GM18907 (cell line): ENCODE data around the gene FAM117A.
A peak's percentile ranks its signal among the peaks of the same experiment; 100 is the strongest.
"Not testable (repeated sequence)": the region's sequence is repeated elsewhere in the genome, so short reads cannot be mapped to it uniquely, and the experiment has no call there.

Experiments
- ATAC-seq: cut with Tn5 transposase; IDR thresholded peaks from one replicate; pipeline ENCODE4 v1.9.1; 2021; ENCODE audit warnings: mild to moderate bottlenecking, moderate library complexity; ENCODE audit not compliant: unreplicated experiment

Gene FAM117A

DNA sequence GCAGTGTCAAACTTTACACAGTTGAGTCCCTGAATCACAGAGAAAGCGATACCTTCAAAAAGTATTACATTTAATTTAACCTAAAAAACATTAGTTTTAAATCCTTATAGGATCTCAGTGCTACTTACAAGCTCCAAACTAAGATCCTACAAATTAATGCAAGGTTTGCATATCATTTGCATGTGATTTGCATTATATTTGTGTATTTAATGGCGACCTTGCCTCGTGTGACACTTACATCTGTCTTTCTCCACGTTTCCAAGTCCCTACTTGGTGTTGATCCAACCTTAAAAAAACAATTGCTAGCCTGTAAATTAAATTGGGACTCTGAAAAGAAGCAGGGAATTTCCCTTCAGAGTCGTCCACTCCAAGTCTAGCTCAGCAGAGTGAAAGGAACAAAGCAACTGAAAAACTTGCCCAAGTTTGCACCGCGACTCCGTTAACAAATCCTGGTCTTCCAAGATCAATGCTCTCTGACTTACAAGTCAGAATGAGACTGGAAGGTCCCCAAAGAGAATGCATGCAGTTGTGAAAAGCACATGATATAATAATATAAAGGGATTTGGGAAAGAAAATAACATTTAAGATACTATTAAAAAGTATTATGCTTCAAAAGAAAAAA is 739 bp upstream of the FAM117A start:
- ATAC-seq = no peak

DNA sequence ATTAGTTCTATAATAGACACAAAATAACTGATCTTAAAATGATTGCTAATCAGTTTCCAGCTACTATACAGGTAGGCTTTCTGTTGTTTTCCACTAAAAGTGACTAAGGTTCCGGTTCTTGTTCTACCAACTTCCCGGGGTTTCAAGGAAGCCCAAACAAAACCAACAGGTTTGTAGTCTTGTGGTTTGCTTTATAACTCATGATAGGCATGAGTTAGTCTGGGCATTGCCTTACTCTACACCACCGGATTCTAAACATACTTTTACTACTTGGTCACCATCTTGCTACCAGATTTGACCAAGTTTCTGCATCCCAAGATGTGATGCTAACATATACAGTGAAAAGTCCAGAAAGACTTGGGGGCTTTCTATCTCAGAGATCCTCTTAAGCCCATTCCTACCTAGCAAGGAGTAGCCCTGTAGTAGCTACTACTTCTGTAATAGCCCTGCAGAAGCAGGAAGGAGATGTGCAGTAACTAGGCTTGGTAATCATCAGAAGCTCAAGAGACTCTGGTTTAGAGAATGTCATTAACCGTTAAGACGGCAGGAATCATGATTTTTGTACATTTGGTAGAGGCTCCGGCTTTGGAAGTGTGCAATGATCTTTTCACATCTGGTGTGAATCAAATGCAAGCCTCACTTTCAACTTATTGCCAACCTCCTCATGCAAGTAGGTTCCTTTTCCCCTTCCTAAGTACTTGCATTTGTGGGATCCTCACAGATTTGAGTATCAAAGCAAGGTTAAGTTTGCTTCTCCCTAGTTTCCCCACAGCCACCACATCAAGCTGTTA is 1.6 kb downstream of the FAM117A start:
- no peak for ATAC-seq

DNA sequence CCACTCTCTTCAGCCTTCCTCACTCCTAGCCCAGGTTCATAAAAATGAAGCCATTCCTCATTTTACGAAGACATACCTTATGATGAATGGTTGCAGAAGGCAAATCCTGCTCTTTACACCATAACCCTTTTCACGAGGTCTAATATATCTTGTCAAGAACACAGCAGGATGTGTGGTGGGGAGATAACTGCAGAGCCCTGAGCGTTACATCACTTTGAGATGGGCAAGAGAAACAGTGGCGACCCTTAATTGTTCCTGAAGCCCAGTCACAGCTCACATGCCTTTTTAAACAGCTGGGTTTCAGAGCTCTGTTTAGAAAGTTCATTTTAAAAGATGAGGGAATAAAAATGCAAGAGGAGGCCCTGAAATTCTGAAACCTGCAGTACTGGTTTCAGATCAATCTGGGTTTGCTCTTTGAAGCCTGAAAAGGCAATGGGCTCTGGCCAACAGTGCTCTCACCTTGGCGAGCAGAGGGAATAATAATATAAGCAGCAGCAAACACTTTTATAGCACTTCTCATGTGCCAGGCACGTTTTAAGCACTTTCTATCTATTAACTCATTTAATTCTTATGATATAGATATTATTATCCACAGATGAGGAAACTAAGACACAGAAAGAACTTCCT is 2.9 kb downstream of the FAM117A start:
- ATAC-seq = no peak

GRCh38 chr17:49760296-49760695 is 3.6 kb downstream of the FAM117A start:
- ATAC-seq = no peak

DNA sequence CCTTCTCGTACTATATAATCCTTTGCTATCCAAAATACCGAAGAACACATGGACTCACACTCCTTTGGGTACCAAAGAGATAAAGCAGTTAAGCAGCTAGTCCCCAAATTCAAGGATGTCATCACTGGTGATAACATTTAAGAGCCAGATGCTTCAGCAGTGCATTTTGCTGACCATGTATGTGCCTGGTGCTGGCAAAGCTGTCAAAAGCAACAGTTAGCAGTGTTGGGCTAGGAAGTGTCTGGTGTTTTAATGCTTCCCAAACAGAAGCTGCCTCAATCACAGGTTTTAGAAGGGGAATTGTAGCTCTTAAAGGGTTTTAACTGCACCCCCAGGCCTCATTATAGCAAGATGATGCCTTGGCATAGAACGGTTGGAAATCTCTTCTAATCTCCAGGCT is 4.7 kb downstream of the FAM117A start:
- no peak for ATAC-seq

DNA sequence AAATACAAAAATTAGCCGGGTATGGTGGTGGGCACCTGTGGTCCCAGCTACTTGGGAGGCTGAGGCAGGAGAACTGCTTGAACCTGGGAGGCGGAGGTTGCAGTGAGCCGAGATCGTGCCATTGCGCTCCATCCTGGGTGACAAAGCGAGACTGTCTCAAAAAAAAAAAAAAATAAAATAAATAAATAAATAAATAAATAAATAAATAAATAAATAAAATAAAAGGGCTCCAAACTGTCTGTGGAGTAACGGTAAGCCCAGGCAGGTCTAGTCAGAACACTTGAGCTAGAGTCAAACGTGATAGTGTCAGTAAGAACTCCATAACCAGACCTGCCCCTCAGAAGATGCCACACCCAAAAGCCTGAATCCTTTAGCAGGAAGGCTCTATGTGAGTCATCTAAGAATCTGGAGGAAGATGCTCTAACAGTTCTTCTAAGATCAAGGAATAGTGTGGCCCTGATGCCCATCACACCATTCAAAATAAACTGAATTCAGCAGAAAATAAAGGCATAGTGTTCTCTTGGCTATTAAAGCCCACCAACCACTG is 5.4 kb downstream of the FAM117A start:
- ATAC-seq = not testable (repeated sequence)

DNA sequence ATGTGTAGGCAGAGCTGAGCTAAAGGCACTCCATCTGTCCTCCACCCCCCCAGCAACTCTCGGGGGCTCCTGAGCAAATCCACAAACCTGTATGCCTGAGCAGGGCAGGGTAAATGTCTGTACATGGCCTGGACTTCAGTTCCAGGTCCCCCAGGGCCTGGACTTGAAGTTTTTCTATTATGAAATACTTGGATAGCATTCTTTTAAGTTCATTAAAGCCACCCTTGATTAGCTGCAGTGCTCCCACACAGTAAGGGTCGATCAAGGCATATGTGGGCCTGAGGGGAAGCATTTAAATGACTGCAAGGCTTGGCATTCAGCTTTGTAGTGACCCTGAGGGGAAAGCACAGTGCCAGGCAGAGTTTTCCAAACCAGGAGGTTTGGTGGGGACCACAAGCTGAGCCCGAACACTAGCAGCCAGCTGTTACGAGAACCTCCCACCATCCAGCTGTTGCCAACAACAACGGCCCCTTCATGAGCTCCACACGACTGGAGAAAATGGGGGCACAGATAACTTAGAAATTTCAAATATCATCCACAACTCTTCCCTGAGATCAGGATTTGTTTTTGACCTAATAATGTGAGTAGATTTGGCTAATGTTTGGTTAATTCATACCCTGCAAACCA is 6.7 kb downstream of the FAM117A start:
- ATAC-seq = no peak

GRCh38 chr17:49756323-49757150 is 7.4 kb downstream of the FAM117A start:
- no peak for ATAC-seq

- no peak for ATAC-seq
Measured at GRCh38 chr17:49755663-49756283, 8.2 kb downstream of the FAM117A start.

DNA sequence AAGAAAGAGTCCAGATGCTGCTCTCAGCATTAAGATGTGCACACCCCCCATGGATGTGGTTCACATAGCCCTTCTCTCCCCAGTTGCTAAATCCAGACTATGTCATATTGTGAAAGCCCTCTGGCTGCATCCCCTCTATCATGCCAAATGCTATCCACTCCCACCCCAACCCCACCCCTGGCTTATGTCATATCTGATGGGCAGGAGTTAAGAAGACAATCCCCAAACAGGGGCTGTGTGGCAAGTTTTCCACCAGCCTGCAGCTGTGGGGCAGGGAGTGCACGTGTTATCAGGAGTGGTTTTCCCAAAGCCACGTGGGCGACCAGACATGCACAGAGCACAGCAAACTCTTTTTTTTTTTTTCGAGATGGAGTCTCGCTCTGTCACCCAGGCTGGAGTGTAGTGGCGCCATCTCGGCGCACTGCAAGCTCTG is 10.0 kb downstream of the FAM117A start:
- no peak for ATAC-seq

DNA sequence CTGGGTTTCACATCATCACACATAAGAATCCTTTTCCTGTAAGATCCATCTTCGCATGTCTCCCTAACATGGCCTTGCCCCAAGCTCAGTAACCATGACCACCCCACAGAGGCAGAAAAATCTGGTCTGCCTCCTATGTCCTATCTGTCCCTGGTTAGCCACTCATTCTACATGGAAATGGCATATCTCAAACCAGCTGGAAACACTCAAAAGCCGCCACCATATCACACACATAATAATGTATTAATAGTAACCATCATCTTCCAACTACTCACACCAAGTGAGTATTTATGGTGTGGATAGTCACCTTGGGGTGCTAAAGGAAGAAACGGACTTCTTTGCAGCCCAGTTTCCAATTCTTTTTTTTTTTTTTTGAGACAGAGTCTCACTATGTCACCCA is 11.4 kb downstream of the FAM117A start:
- ATAC-seq = no peak

DNA sequence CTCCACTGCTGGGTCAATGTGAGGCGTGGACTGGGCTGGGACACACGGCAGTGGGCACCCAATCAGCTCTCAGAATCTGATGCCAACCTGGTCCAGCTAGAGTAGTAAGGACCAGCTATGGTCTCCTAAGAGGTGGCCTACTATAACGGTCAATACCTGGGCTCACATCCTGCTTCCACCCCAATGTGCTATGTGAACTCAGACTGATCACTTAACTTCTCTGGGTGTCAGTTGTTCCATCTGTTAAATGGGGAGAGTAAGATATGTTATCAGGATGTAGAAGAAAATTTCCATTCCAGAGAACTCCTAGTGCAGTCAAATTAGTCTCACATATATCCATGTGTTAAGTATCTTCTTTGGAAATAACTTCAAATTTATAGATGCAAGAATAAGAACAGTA is 14.2 kb downstream of the FAM117A start:
- no peak for ATAC-seq

- peak; percentile 76 for ATAC-seq
Measured at GRCh38 chr17:49748791-49749190, 15.1 kb downstream of the FAM117A start.

DNA sequence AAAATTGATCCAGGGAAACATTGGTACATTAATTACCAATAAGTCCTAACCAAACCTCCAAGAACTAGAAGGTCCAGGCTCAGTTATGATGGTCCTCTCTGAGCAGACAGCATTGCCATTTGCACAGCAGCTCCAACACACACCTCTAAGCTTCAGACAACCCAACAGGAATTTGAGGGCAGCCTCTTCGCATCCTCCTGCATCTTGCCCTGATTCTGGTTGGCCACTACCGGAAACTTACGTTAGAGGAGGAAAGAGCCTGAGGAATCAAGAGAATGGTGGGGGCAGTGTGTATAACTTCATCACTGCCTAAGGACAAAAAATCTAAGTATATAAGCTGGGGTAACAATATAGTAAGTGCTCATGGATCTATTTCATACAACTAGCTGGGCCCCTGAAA is 15.7 kb downstream of the FAM117A start:
- no peak for ATAC-seq

- peak; percentile 2 for ATAC-seq
Measured at GRCh38 chr17:49747632-49748031, 16.3 kb downstream of the FAM117A start.

GRCh38 chr17:49746791-49747490 is 17.0 kb downstream of the FAM117A start:
- peak; percentile 57 for ATAC-seq

- ATAC-seq = no peak
Measured at GRCh38 chr17:49745175-49746139, 18.5 kb downstream of the FAM117A start.

GRCh38 chr17:49742166-49742638 is 21.7 kb downstream of the FAM117A start:
- no peak for ATAC-seq
